Measurements from ENCODE around the gene SECISBP2L.
"Not testable (repeated sequence)": the region's sequence is repeated elsewhere in the genome, so short reads cannot be mapped to it uniquely, and the experiment has no call there.

Gene SECISBP2L

DNA sequence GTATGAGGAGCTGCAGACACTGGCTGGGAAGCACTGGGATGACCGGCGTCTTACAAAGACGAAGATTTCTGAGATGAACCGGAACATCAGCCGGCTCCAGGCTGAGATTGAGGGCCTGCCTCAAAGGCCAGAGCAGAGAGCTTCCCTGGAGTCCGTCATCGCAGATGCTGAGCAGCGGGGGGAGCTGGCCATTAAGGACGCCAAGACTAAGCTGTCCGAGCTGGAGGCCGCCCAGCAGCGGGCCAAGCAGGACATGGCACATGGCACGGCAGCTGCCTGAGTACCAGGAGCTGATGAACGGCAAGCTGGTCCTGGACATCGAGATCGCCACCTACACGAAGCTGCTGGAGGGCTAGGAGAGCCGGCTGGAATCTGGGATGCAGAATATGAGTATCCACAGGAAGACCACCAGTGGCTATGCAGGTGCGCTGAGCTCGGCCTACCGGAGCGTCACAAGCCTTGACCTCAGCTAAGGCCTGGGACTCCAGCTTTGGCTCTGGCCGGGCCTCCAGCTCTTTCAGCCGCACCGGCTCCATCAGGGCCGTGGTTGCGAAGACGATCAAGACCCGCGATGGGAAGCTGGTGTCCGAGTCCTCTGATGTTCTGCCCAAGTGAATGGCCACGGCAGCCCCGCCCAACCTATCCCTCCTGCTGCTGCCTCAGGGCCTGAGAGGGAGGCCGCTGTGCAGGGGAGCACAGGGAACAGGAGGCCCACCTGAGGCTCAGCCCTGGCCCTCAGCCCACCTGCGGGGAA is 73.3 kb downstream of the SECISBP2L start:
- Histone ChIP-seq H3K9me2 (replicated peaks; ENCODE audit: insufficient read depth, low read length) (no peaks in the 10 kb centered on the region), H4K20me1 (ENCODE audit: low read depth, low read length) (no peaks in the 10 kb centered on the region), H3F3A (ENCODE audit: insufficient read depth) (no peaks in the 10 kb centered on the region), H2AFZ (ENCODE audit: low read depth, low read length, severe bottlenecking) (no peak overlapping the region), H3K27me3 (ENCODE audit: low read length) (no peaks in the 10 kb centered on the region), H3K9ac (ENCODE audit: low read length) (no peak overlapping the region), H3K79me2 (ENCODE audit: insufficient read depth, low read length) (no peaks in the 10 kb centered on the region), H3K9me3 (ENCODE audit: insufficient read depth, low read length) (no peaks in the 10 kb centered on the region), H3K36me3 (ENCODE audit: low read length) (no peaks in the 10 kb centered on the region), H3K4me3 (ENCODE audit: insufficient read depth, low read length, poor library complexity, severe bottlenecking) (no peak overlapping the region), H3K4me2 (ENCODE audit: low read depth, low read length, poor library complexity, severe bottlenecking) (no peak overlapping the region), H3K27ac (ENCODE audit: low read depth, low read length) (no peak overlapping the region)
- TF ChIP-seq EZH2phosphoT487 (conservative IDR thresholded peaks at IDR 0.05; ENCODE audit: low read length): no peak
- TF ChIP-seq, protein P1, sequence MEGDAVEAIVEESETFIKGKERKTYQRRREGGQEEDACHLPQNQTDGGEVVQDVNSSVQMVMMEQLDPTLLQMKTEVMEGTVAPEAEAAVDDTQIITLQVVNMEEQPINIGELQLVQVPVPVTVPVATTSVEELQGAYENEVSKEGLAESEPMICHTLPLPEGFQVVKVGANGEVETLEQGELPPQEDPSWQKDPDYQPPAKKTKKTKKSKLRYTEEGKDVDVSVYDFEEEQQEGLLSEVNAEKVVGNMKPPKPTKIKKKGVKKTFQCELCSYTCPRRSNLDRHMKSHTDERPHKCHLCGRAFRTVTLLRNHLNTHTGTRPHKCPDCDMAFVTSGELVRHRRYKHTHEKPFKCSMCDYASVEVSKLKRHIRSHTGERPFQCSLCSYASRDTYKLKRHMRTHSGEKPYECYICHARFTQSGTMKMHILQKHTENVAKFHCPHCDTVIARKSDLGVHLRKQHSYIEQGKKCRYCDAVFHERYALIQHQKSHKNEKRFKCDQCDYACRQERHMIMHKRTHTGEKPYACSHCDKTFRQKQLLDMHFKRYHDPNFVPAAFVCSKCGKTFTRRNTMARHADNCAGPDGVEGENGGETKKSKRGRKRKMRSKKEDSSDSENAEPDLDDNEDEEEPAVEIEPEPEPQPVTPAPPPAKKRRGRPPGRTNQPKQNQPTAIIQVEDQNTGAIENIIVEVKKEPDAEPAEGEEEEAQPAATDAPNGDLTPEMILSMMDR (IDR thresholded peaks at IDR 0.05; ENCODE audit: insufficient read depth, low read length, poor library complexity, severe bottlenecking): no peak

DNA sequence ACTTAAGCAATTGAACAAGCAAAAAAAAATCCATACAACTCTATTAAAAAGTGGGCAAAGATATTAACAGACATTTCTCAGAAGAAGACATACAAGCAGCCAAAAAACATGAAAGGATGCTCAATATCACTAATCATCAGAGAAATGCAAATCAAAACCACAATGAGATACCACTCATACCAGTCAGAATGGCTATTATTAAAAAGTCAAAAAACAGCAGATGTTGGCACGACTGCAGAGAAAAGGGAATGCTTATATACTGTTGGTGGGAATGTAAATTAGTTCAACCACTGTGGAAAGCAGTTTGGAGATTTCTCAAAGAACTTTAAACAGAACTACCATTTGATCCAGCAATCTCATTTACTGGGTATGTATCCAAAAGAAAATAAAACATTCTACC is 75.3 kb downstream of the SECISBP2L start:
- not testable (repeated sequence) for H4K20me1 ChIP-seq (ENCODE audit: low read depth, low read length); H3K79me2 ChIP-seq (ENCODE audit: insufficient read depth, low read length); H3K9ac ChIP-seq (ENCODE audit: low read length); H3K9me2 ChIP-seq (replicated peaks; ENCODE audit: insufficient read depth, low read length); H3K4me3 ChIP-seq (ENCODE audit: insufficient read depth, low read length, poor library complexity, severe bottlenecking); H3K27ac ChIP-seq (ENCODE audit: low read depth, low read length); H3K27me3 ChIP-seq (ENCODE audit: low read length); H2AFZ ChIP-seq (ENCODE audit: low read depth, low read length, severe bottlenecking); H3K9me3 ChIP-seq (ENCODE audit: insufficient read depth, low read length); H3K4me2 ChIP-seq (ENCODE audit: low read depth, low read length, poor library complexity, severe bottlenecking); H3K36me3 ChIP-seq (ENCODE audit: low read length); H3F3A ChIP-seq (ENCODE audit: insufficient read depth)

DNA sequence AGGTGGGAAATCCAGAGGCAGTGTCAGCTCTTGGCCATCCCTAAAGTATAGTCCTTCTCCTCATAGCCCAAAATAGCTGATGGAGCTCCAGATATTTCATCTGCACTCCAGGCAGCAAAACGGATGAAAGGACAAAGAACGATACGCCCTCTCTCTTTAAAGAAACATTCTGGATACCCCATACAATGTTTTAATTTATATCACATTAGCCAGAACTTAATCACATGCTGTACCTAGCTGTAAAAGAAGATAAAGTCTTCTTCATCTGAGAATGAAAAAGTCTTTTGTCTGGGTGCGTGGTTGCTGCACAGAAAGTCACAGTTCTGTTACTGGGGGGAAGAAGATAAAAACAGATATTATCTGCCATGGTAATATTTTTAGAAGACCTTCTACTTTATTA is 78.2 kb downstream of the SECISBP2L start:
- H3K27me3 ChIP-seq (ENCODE audit: low read length): no peaks in the 10 kb centered on the region
- no peak for TF ChIP-seq EZH2phosphoT487 (conservative IDR thresholded peaks at IDR 0.05; ENCODE audit: low read length)
- TF ChIP-seq, protein P1 (IDR thresholded peaks at IDR 0.05; ENCODE audit: insufficient read depth, low read length, poor library complexity, severe bottlenecking): no peak
- H3K4me3 ChIP-seq (ENCODE audit: insufficient read depth, low read length, poor library complexity, severe bottlenecking): no peak overlapping the region
- no peaks in the 10 kb centered on the region for H3K79me2 ChIP-seq (ENCODE audit: insufficient read depth, low read length)
- H3K9ac ChIP-seq (ENCODE audit: low read length): no peak overlapping the region
- no peak overlapping the region for H3K27ac ChIP-seq (ENCODE audit: low read depth, low read length)
- no peaks in the 10 kb centered on the region for H3K36me3 ChIP-seq (ENCODE audit: low read length)
- no peak overlapping the region for H3K4me2 ChIP-seq (ENCODE audit: low read depth, low read length, poor library complexity, severe bottlenecking)
- H3F3A ChIP-seq (ENCODE audit: insufficient read depth): no peaks in the 10 kb centered on the region
- no peaks in the 10 kb centered on the region for H3K9me3 ChIP-seq (ENCODE audit: insufficient read depth, low read length)
- H2AFZ ChIP-seq (ENCODE audit: low read depth, low read length, severe bottlenecking): no peak overlapping the region
- H4K20me1 ChIP-seq (ENCODE audit: low read depth, low read length): no peaks in the 10 kb centered on the region
- no peaks in the 10 kb centered on the region for H3K9me2 ChIP-seq (replicated peaks; ENCODE audit: insufficient read depth, low read length)

DNA sequence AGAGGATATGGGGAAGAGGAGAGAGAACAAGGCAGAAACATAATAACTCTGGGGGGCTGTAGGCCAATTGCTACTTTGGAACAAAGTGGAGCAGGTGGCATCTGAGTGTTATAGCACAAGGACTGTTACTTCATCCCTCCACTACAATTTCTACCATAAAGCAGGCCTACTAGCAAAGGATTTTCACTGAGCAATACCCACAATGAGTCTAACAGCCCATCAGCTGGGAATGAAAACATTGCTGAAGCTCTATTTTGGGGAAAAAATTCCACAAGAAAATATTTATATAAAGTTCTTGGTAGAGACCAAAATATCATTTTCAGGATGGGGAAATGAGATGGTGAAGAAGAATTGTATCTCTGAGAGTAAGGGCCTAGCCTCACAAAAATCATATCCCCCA is 78.9 kb downstream of the SECISBP2L start:
- no peak overlapping the region for H3K27ac ChIP-seq (ENCODE audit: low read depth, low read length)
- H3K4me3 ChIP-seq (ENCODE audit: insufficient read depth, low read length, poor library complexity, severe bottlenecking): no peak overlapping the region
- H3K79me2 ChIP-seq (ENCODE audit: insufficient read depth, low read length): no peaks in the 10 kb centered on the region
- TF ChIP-seq, protein P1 (IDR thresholded peaks at IDR 0.05; ENCODE audit: insufficient read depth, low read length, poor library complexity, severe bottlenecking): no peak
- H3K9me3 ChIP-seq (ENCODE audit: insufficient read depth, low read length): no peaks in the 10 kb centered on the region
- H2AFZ ChIP-seq (ENCODE audit: low read depth, low read length, severe bottlenecking): no peak overlapping the region
- no peaks in the 10 kb centered on the region for H3K9me2 ChIP-seq (replicated peaks; ENCODE audit: insufficient read depth, low read length)
- H3K4me2 ChIP-seq (ENCODE audit: low read depth, low read length, poor library complexity, severe bottlenecking): no peak overlapping the region
- H4K20me1 ChIP-seq (ENCODE audit: low read depth, low read length): no peaks in the 10 kb centered on the region
- no peaks in the 10 kb centered on the region for H3F3A ChIP-seq (ENCODE audit: insufficient read depth)
- H3K27me3 ChIP-seq (ENCODE audit: low read length): no peaks in the 10 kb centered on the region
- H3K36me3 ChIP-seq (ENCODE audit: low read length): no peaks in the 10 kb centered on the region
- H3K9ac ChIP-seq (ENCODE audit: low read length): no peak overlapping the region
